NCI-H2107 treated with DMSO at 0.1 percent for 48 hours (cell line): Measurements from ENCODE around the gene ZCCHC3.
"Not testable (repeated sequence)": the region's sequence is repeated elsewhere in the genome, so short reads cannot be mapped to it uniquely, and the experiment has no call there.

Experiments used
- DNase-seq: peaks from one replicate; lab custom pipeline; 2025; ENCODE audit not compliant: unreplicated experiment; lab: John Stamatoyannopoulos, UW

ZCCHC3 gene

DNA sequence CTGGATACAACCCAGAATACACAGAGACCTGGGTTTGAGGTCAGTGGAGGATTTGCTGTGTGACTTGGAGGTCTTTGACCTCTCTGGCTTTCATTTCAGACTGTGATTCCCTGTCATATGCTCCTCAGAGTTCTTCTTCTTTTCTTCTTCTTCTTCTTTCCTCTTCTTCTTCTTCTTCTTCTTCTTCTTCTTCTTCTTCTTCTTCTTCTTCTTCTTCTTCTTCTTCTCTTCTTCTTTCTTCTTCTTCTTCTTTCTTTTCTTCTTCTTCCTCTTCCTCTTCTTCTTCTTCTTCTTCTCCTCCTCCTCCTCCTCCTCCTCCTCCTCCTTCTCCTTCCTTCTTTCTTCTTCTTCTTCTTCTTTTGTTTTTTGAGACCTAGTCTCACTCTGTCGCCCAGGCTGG is 38.7 kb downstream of the ZCCHC3 start:
- DNase-seq, result not testable (repeated sequence)

GRCh38 chr20:341682-342081 is 44.3 kb downstream of the ZCCHC3 start:
- no peak for DNase-seq

DNA sequence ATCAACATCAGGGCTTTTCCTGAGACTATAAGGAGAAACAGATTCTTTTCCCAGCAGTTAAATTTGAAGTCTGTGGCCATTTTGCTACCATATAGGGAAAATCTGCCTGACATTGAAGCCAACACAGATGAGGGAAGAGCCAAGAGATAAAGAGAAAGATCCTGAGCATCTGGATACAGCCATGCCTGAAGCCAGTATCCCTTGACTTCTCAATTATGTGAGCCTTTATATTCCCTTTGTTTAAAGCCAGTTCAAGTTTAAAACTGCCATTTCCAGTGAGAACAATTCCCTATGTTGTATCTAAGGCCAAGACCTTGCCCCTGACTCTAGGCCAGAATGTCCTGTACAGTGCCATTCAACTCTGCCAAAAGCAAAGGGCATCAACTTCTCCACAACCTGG is 45.7 kb downstream of the ZCCHC3 start:
- no peak for DNase-seq

- DNase-seq, result no peak
Measured at GRCh38 chr20:346033-346639, 48.8 kb downstream of the ZCCHC3 start.

- DNase-seq, result peak; percentile 10
Measured at GRCh38 chr20:346640-347316, 49.4 kb downstream of the ZCCHC3 start, which contains the start of gene NRSN2. Gene NRSN2, plus strand, starts transcription at chr20:347111. Its CDS starts 2,533 bp downstream, at chr20:349644.

- no peak for DNase-seq
Measured at GRCh38 chr20:347317-347639, 49.9 kb downstream of the ZCCHC3 start.

DNA sequence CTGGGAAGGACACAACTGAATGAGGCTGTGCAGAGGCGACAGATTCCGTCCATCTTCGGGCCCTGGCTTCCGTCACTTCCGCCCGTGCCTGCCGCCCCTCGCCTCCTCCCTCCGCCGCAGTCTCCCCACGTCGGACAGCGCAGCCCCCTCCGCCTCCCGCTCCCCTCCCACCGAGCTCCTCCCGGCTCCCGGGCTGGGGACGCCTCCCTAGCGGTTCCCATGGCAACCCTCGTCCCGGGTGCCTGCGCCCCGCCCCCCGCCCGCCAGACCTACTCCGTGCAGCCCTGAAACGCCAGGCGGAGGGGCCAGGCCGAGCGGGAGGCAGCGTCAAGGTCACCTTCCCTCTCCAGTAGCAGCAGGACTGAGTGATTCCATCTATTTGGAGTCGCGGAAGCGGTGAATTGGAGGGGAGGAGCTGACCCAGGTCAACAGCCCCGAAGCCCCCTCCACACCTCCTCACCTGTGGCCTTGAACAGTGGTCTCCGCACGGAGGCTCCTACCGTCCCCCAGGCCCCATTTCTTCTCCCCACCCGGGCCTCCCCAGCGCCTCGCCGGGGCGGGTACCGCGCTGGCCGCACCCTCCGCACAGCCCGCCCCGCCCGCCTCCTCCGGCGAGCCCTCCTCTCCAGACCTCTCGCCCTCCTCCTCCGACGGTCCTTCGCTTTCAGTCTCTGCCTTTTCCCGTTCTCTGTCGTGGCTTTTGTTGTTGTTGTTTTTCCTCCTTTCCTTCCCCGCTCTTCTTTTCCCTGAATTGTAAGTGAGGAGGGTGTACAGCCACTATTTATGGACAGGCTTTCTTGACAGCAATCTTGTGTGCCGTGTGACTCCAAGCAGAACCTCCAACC is 50.5 kb downstream of the ZCCHC3 start:
- DNase-seq, result peak; percentile 64

DNA sequence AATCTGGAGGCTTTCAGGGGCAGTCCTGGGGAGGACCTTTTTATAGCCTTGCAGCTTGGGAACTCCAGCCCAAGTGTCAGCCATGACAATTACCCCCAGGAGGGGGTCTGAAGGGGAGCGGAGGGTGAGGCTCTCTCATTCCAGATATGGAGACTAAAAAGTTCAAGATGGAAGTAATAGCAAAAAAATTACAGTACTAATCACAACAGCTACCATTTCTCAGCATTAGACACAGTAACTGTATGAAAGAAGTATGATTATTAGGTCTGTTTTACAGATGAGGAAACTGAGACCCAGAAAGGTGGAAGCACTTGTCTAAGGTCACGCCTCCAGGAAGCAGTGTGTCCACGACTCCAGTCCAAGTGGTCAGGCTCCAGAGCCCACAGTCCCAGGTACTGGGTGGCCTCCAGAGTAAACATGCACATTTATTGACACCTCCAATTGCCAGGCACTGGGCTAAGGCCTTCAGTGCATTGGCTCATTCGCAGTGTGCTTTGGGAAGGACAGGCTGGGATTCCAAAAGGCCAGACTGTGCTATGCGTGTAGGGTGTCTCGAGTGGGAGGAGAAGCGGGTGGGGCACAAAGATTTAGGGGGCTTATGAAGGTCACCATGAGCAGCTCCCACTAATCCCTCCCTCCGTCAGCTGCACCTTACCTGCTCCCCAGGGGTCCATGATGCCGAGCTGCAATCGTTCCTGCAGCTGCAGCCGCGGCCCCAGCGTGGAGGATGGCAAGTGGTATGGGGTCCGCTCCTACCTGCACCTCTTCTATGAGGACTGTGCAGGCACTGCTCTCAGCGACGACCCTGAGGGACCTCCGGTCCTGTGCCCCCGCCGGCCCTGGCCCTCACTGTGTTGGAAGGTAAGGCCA is 51.8 kb downstream of the ZCCHC3 start:
- no peak for DNase-seq
